Astrocyte of the cerebellum (primary cell): Measurements from ENCODE around the gene LILRB4.

Source experiments
- DNase-seq: peaks from one replicate; pipeline ENCODE4 v3.0.0-alpha.2; 2011; ENCODE audit warnings: low read depth
- H3K4me3 ChIP-seq: 2 replicates; pipeline ENCODE4 v1.5.1; 2011; ENCODE audit warnings: mild to moderate bottlenecking, low read depth, low read length, moderate library complexity
- CTCF ChIP-seq: IDR thresholded peaks from 2 replicates; pipeline ENCODE4 v1.5.1; 2012; ENCODE audit warnings: low read length, low read depth, moderate library complexity, mild to moderate bottlenecking; ENCODE audit errors: missing control alignments
- in situ Hi-C: cut with HindIII; loops from 2 replicates; pipeline ENCODE4 v1.10.0; 2017; ENCODE audit warnings: low sequenced_read_pairs

Gene LILRB4

GRCh38 chr19:54659300-54659699, 3.5 kb upstream of the LILRB4 start:
- H3K4me3 ChIP-seq = no peak overlapping the region
- TF ChIP-seq CTCF = no peak
- in situ Hi-C loops = no loop called here
- no peak for DNase-seq

GRCh38 chr19:54660306-54660705, 2.5 kb upstream of the LILRB4 start:
- in situ Hi-C loops = no loop called here
- no peak for TF ChIP-seq CTCF
- H3K4me3 ChIP-seq = no peak overlapping the region
- no peak for DNase-seq

DNA sequence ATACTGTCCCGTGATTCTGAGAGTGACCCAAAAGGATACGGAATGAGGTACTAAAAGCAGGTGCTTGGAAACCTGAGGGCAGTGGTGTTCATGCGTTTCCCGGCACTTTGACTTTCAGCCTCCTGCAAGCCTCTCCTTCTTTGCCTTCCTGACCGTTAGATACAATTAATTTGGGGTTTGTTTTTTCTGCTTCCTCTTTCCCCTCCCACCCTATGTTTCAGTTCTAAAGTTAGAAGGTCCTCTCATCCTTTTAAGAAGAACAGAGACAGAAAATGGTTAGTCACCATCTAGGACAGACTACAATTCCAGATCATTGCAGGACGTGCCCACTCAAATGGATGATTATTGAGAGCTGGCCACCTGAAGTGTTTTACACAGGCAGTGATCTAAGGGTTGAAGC, 1.8 kb upstream of the LILRB4 start:
- no peak for TF ChIP-seq CTCF
- in situ Hi-C loops = no loop called here
- DNase-seq = no peak
- H3K4me3 ChIP-seq = no peak overlapping the region

- no peak overlapping the region for H3K4me3 ChIP-seq
- in situ Hi-C loops = no loop called here
- TF ChIP-seq CTCF = no peak
- DNase-seq = no peak
Observed at GRCh38 chr19:54661846-54662481, 821 bp upstream of the LILRB4 start.

- in situ Hi-C loops = no loop called here
- H3K4me3 ChIP-seq = no peak overlapping the region
- DNase-seq = no peak
- no peak for TF ChIP-seq CTCF
Observed at GRCh38 chr19:54665530-54665929, 2.7 kb downstream of the LILRB4 start.

GRCh38 chr19:54667217-54667616, 4.4 kb downstream of the LILRB4 start:
- TF ChIP-seq CTCF = no peak
- DNase-seq = no peak
- no peak overlapping the region for H3K4me3 ChIP-seq
- in situ Hi-C loops = no loop called here
